Activated gamma-delta T cell treated with Interleukin-2 at 50 U/mL for 16 hours (primary cell): ENCODE results near the gene SEC23B.

Source experiments
- DNase-seq: peaks from one replicate; pipeline ENCODE4 v3.0.0-alpha.2; 2020

SEC23B gene

GRCh38 chr20:18588574-18588933, 80.8 kb downstream of the SEC23B start:
- DNase-seq = no peak

GRCh38 chr20:18589941-18590674, 82.4 kb downstream of the SEC23B start:
- DNase-seq = no peak

- DNase-seq = no peak
Measured at GRCh38 chr20:18596270-18596669, 88.5 kb downstream of the SEC23B start.

- no peak for DNase-seq
Measured at GRCh38 chr20:18609741-18610140, 102.0 kb downstream of the SEC23B start.
